EL (cell line): ENCODE measurements around the gene GEMIN5.

Source experiments
- DNase-seq: peaks from one replicate; pipeline ENCODE4 v3.0.0-alpha.2; 2016

GEMIN5 gene

DNA sequence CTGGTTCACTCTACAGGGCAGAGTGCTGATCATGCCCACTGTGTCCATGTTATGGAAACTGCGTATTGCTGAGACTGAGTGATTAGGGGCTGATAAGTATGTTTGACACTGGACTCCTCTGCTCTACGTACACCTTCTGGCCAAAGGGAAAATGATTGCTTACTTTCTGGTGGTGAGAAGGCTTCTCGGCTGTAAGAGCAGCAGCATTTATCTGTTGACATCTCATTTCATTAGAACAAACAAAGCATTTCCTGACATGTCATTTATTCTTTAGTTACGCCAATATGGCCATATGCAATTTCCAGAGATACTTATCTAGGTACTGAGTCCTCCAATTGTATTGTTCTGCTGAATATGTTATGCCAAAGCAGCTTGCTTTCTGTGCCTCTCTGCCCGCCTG is 93.2 kb downstream of the GEMIN5 start:
- DNase-seq = no peak

- DNase-seq = no peak
Observed at GRCh38 chr5:154842689-154843530, 95.1 kb downstream of the GEMIN5 start.

DNA sequence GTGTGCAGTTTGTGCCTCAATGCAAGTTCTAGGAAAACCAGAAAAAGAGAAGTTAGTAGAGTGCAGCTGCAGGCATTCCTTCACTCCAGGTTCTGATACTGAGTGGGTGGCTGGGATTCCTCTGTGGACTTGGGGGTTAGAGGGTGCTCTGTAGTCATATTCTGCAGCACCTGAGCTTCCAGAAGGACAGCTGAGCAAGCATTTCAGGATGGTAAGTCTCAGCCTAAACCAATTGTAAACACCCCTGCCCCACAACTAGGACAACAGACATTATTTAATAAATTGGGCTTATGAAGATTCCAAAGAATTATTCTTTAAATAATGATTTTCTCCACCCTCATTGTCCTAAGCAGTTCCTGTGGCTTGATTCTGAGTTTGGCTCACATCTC is 96.7 kb downstream of the GEMIN5 start:
- no peak for DNase-seq

DNA sequence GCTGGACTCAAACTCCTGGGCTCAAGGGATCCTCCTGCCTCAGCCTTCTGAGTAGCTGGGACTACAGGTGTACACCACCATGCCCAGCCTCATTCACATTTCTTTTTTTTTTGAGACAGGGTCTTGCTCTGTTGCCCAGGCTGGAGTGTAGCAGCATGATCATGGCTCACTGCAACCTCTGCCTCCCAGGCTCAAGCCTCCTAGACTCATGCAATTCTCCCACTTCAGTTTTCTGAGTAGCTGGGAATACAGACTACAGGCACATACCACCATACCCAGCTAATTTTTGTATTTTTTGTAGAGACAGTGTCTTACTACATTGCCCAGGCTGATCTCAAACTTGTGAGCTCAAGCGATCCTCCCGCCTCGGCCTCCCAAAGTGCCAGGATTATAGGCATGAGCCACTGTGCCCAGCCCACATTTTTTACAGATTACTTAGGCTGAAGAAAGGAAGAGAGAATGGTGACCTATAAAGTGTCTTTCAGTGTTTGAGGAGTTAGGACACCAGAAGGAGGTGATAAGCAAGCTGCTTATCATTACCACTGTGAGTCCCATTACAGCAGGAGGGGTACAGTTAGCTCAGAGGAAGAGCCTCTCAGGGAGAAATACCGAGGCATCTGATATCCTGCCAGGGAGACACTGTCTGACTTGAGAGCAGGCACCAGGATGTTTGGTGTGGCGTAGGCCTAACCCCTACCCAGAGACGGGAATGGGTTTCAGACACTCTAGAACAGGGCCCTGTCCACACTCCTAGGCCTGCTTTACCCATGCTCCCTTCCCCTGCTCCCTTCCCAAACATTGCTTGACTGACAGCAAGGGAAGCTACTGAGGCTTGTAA is 97.4 kb downstream of the GEMIN5 start:
- DNase-seq = no peak
